ENCODE results near the gene SLC6A13. TPM values are rescaled to one million over a fixed set of nuclear protein-coding genes. Genes with fewer than 3 reads are reported as not detected.

Gene SLC6A13
- total and polyA plus RNA-seq, 10 of the 15 experiments (the other 5 are each of a cell fraction or from before 2014, with no cell fraction given) = 0.18 to 1.2 (median 0.20) TPM; not detected in 3

- TF ChIP-seq REST (IDR thresholded peaks at IDR 0.05; ENCODE audit: low read depth, low read length) (no peak), RFX5 (IDR thresholded peaks at IDR 0.05; ENCODE audit: low read depth, low read length) (no peak), TARDBP (IDR thresholded peaks at IDR 0.05; ENCODE audit: borderline replicate concordance) (no peak), HCFC1 (IDR thresholded peaks at IDR 0.05; ENCODE audit: low read length) (no peak), STAT1 (conservative IDR thresholded peaks at IDR 0.05) (no peak), CHD4 (IDR thresholded peaks at IDR 0.05) (no peak), ZSCAN29 (IDR thresholded peaks at IDR 0.05) (no peak), NFYA (IDR thresholded peaks at IDR 0.05; ENCODE audit: borderline replicate concordance, low read depth, low read length) (no peak), POLR2AphosphoS5 (IDR thresholded peaks at IDR 0.05; ENCODE audit: low read length) (no peak), CREB1 (IDR thresholded peaks at IDR 0.05; ENCODE audit: low read depth) (no peak)
- TF ChIP-seq, protein P1, sequence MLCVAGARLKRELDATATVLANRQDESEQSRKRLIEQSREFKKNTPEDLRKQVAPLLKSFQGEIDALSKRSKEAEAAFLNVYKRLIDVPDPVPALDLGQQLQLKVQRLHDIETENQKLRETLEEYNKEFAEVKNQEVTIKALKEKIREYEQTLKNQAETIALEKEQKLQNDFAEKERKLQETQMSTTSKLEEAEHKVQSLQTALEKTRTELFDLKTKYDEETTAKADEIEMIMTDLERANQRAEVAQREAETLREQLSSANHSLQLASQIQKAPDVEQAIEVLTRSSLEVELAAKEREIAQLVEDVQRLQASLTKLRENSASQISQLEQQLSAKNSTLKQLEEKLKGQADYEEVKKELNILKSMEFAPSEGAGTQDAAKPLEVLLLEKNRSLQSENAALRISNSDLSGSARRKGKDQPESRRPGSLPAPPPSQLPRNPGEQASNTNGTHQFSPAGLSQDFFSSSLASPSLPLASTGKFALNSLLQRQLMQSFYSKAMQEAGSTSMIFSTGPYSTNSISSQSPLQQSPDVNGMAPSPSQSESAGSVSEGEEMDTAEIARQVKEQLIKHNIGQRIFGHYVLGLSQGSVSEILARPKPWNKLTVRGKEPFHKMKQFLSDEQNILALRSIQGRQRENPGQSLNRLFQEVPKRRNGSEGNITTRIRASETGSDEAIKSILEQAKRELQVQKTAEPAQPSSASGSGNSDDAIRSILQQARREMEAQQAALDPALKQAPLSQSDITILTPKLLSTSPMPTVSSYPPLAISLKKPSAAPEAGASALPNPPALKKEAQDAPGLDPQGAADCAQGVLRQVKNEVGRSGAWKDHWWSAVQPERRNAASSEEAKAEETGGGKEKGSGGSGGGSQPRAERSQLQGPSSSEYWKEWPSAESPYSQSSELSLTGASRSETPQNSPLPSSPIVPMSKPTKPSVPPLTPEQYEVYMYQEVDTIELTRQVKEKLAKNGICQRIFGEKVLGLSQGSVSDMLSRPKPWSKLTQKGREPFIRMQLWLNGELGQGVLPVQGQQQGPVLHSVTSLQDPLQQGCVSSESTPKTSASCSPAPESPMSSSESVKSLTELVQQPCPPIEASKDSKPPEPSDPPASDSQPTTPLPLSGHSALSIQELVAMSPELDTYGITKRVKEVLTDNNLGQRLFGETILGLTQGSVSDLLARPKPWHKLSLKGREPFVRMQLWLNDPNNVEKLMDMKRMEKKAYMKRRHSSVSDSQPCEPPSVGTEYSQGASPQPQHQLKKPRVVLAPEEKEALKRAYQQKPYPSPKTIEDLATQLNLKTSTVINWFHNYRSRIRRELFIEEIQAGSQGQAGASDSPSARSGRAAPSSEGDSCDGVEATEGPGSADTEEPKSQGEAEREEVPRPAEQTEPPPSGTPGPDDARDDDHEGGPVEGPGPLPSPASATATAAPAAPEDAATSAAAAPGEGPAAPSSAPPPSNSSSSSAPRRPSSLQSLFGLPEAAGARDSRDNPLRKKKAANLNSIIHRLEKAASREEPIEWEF (IDR thresholded peaks at IDR 0.05; ENCODE audit: insufficient replicate concordance, low read depth, low read length) = no peak
- TF ChIP-seq, protein P2, sequence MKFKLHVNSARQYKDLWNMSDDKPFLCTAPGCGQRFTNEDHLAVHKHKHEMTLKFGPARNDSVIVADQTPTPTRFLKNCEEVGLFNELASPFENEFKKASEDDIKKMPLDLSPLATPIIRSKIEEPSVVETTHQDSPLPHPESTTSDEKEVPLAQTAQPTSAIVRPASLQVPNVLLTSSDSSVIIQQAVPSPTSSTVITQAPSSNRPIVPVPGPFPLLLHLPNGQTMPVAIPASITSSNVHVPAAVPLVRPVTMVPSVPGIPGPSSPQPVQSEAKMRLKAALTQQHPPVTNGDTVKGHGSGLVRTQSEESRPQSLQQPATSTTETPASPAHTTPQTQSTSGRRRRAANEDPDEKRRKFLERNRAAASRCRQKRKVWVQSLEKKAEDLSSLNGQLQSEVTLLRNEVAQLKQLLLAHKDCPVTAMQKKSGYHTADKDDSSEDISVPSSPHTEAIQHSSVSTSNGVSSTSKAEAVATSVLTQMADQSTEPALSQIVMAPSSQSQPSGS (IDR thresholded peaks at IDR 0.05; ENCODE audit: low read length) = no peak
Measured at GRCh38 chr12:189622-189962, 73.0 kb downstream of the SLC6A13 start (continued).
